ENCODE measurements around the gene LUZP2. TPM values are rescaled to one million over a fixed set of nuclear protein-coding genes. Genes with fewer than 3 reads are reported as not detected.

LUZP2 gene
- total RNA-seq, result under 1 TPM; 0.23 to 0.83 (median 0.48) TPM

DNA sequence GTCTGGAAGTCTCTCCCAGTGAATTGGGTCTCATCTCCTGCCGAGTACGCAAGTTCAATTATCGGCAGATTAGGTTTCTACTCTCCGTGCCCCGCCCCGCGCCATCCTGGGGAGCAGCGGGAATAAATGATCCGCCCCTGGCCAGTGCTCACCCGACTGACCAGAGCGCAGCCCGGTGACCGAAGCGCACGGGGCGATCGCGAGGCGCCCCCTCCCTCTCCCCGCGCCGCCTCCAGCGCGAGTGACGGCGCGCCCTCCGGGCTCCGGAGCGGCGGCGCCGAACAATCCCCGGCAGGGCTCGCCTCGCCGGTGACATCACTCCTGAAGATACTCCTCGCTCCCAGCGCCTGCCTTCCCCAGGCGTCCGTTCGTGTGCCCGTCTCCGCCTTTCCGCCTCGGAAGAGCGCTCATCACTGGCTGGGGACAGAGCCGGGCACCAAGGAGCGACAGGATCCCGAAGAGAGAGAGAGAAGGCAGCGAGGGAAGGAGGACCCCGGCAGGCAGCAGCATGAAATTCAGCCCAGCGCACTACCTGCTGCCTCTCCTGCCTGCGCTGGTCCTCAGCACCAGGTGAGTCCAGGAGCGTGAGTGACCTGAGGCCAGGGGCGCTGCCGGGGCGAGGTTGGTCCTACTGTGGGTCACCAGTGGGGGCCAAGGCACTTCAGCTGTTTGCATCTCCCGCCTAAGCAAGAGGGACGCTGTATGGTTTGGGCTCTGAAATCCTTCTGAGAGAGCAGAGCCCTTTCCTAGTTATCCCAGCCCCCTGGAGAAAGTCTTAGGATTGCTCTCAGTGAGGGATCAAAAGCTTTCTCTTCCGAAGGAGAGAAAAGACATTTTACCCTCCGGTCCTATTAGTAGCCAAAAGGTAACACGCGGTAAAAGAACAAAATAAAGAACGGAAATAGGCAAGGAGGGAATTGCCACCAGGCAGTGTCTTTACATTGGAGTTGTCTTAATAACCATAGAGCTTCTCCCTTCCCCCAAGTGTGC, at the start of gene LUZP2:
Gene LUZP2, plus strand, starts transcription at position 318 of the 990 bp plus-strand sequence.
- Histone ChIP-seq H3K4me3 (peak within 1 kb of the TSS; percentile 32 to 63 (median 40)), H3K27me3 (peaks cover 0 to 31% (median 1%) of the 10 kb centered on the region in 4 donors), H3K9me3 (no peaks in the 10 kb centered on the region), H3K36me3 (no peaks in the 10 kb centered on the region), H3K27ac (no peak within 1 kb of the TSS), H3K4me1 (peaks cover 0 to 14% (median 0%) of the 10 kb centered on the region in 3 donors)
- no peak for DNase-seq
- intact Hi-C loops (cut with DNase I), result no loop called here
- WGBS, 2 donors, result 1 to 7% methylated on average over 9 to 16 of the region's 65 CpGs
- TF ChIP-seq, protein P1, sequence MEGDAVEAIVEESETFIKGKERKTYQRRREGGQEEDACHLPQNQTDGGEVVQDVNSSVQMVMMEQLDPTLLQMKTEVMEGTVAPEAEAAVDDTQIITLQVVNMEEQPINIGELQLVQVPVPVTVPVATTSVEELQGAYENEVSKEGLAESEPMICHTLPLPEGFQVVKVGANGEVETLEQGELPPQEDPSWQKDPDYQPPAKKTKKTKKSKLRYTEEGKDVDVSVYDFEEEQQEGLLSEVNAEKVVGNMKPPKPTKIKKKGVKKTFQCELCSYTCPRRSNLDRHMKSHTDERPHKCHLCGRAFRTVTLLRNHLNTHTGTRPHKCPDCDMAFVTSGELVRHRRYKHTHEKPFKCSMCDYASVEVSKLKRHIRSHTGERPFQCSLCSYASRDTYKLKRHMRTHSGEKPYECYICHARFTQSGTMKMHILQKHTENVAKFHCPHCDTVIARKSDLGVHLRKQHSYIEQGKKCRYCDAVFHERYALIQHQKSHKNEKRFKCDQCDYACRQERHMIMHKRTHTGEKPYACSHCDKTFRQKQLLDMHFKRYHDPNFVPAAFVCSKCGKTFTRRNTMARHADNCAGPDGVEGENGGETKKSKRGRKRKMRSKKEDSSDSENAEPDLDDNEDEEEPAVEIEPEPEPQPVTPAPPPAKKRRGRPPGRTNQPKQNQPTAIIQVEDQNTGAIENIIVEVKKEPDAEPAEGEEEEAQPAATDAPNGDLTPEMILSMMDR (IDR thresholded peaks at IDR 0.05), result no peak
- TF ChIP-seq POLR2A (IDR thresholded peaks at IDR 0.05), result no peak

DNA sequence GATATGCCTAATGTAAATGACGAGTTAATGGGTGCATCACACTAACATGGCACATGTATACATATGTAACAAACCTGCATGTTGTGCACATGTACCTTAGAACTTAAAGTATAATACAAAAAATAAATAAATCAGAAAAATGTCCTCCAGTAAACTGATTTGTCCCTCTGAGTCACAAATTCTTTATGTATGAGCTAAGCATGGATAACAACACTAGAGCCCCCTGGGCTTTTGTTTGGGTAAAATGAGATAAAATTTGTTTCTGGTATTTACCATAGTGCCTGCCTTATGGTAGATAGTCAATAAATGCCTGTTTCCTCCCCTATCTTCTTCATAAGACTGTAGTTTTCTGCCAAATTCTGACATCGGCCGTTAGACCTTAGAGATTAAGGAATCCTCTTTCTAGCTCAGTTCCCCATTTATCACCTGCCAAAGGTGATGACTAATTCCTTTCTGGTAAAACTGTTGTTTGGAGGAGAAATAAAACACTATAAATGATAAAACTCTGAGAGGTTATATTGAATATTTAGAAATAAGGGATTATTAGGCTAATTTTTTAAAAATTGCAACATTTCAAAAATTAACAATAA, 43.6 kb upstream of the LUZP2 start:
- WGBS, 2 donors, result 45 to 56% methylated on average over 3 of the region's 3 CpGs
- intact Hi-C loops (cut with DNase I), result no loop called here

DNA sequence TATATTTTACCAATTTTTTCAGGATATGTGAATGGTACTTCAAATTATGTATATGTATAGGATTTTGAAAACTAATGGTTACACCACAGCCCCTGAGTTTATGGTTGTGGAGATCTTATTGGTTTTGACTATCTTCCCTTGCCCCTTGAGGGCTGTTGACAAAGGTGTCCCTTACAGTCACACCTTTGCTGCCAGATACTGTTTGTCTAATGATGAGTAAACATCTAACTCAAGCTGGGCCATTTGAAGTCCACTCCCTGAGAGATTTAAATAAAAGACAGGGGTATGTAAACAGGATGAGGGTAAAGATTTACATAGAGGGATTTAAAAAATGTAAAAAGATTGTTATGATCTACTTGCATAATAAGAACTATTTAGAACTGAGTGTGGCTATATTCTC, 38.9 kb upstream of the LUZP2 start:
- no peak for DNase-seq
- no peaks in the 10 kb centered on the region for H3K27me3 ChIP-seq
- H3K36me3 ChIP-seq, result no peaks in the 10 kb centered on the region
- TF ChIP-seq, protein P1 (IDR thresholded peaks at IDR 0.05), result no peak
- TF ChIP-seq POLR2A (IDR thresholded peaks at IDR 0.05), result no peak
- no peak overlapping the region for H3K27ac ChIP-seq
- H3K4me3 ChIP-seq, result no peak overlapping the region
- H3K4me1 ChIP-seq, result no peaks in the 10 kb centered on the region
- intact Hi-C loops (cut with DNase I), result no loop called here
- no peaks in the 10 kb centered on the region for H3K9me3 ChIP-seq

More for the DNA sequence above, 43.6 kb upstream of the LUZP2 start:
- Histone ChIP-seq H3K36me3 (no peaks in the 10 kb centered on the region), H3K4me1 (no peaks in the 10 kb centered on the region), H3K4me3 (no peak overlapping the region), H3K27me3 (no peaks in the 10 kb centered on the region), H3K27ac (no peak overlapping the region), H3K9me3 (no peaks in the 10 kb centered on the region)
- TF ChIP-seq, protein P1 (IDR thresholded peaks at IDR 0.05), result no peak
- DNase-seq, result no peak

DNA sequence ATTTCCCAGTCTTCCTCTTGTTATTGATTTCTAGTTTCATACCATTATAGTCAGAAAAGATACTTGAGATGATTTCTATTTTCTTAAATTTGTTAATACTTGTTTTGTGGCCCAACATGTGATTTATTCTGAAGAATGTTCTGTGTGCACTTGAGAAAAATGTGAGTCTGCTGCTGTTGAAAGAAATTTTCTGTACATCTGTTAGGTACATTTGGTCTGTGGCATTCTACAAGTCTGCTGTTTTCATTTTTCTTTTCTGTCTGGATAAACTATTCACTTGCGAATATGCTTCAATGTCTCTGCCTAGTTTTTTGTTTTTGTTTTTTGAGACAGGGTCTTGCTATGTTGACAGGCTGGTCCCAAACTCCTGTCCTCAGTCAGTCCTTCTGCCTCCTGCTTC, 26.4 kb upstream of the LUZP2 start:
- TF ChIP-seq, protein P1 (IDR thresholded peaks at IDR 0.05), result no peak
- no peak for TF ChIP-seq POLR2A (IDR thresholded peaks at IDR 0.05)
- H3K36me3 ChIP-seq, result no peaks in the 10 kb centered on the region
- no peaks in the 10 kb centered on the region for H3K27me3 ChIP-seq
- no peaks in the 10 kb centered on the region for H3K9me3 ChIP-seq
- WGBS, 2 donors, result 87 to 94% methylated on average over 1 of the region's 1 CpG
- DNase-seq, result no peak
- H3K27ac ChIP-seq, result no peak overlapping the region
- intact Hi-C loops (cut with DNase I), result no loop called here
- H3K4me1 ChIP-seq, result no peaks in the 10 kb centered on the region
- H3K4me3 ChIP-seq, result no peak overlapping the region

DNA sequence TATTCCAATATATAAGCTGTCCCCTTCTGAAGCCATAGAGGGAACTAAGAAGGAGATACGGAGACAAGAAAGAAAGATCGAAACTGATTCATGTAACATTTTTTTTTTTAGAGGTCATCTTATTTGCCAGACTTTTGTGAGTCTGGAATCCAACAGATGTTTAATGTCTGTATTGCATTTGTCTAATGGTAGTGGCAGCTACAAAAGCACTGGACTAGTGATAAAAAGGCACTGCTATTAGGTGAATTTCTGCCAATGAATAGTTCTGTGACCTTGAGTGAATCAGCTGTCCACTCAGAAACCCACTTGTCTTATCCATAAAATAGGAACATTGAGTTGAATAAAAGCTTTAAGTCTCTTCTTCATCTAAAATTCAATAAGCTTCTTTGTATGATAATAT, 25.8 kb upstream of the LUZP2 start:
- Histone ChIP-seq H3K4me1 (no peaks in the 10 kb centered on the region), H3K9me3 (no peaks in the 10 kb centered on the region), H3K4me3 (no peak overlapping the region), H3K36me3 (no peaks in the 10 kb centered on the region), H3K27ac (no peak overlapping the region), H3K27me3 (no peaks in the 10 kb centered on the region)
- intact Hi-C loops (cut with DNase I), result no loop called here
- no peak for DNase-seq
- 0 to 79% methylated on average over 2 of the region's 2 CpGs for WGBS, 2 donors
- TF ChIP-seq POLR2A (IDR thresholded peaks at IDR 0.05), result no peak
- TF ChIP-seq, protein P1 (IDR thresholded peaks at IDR 0.05), result no peak
